GM19468 (cell line): ENCODE data around the gene CEACAM3.
"Not testable (repeated sequence)": the region's sequence is repeated elsewhere in the genome, so short reads cannot be mapped to it uniquely, and the experiment has no call there.

Experiments
- ATAC-seq: cut with Tn5 transposase; IDR thresholded peaks from one replicate; pipeline ENCODE4 v1.9.1; 2021; ENCODE audit warnings: mild to moderate bottlenecking, moderate library complexity, moderate number of reproducible peaks; ENCODE audit not compliant: unreplicated experiment; ENCODE audit errors: extremely low read depth

CEACAM3 gene

GRCh38 chr19:41789053-41789452 lies 7.3 kb upstream of the CEACAM3 start:
- not testable (repeated sequence) for ATAC-seq

GRCh38 chr19:41792513-41793413 lies 3.6 kb upstream of the CEACAM3 start:
- no peak for ATAC-seq

DNA sequence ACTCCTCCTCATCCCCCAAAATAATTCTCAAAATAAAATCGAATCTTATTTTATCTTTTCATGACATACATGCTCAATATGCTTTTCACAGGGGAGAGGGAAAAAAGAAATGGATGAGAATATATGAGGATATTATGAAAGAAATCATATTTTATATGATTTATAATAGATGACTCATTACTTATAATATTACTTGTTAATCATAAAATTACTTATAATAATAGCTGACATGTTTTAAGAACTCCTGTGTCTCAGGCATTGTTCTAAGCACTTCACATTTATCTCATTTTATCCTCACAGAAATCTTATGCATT lies 3.0 kb upstream of the CEACAM3 start:
- ATAC-seq = no peak

GRCh38 chr19:41795031-41795461 lies 1.3 kb upstream of the CEACAM3 start:
- ATAC-seq = no peak

DNA sequence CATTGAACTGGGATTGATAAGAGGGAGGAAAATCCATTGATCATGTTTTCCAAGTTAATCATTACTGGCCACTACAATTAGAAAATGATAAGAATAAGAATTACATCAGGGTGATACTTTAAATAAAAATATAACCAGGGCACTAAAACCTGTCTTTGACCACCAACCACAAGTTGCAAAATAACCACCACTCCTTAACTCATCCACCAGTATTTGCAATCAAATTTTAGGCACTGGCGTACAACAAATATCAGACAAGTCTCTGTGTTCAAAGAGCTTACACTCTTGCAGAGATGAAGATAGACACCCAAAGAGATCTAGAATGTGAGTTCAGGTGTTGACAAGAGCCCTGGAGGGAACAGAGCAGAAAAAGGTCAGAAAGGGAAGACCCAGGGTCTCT lies 514 bp downstream of the CEACAM3 start:
- no peak for ATAC-seq

GRCh38 chr19:41799444-41800000 lies 3.1 kb downstream of the CEACAM3 start:
- ATAC-seq = no peak

DNA sequence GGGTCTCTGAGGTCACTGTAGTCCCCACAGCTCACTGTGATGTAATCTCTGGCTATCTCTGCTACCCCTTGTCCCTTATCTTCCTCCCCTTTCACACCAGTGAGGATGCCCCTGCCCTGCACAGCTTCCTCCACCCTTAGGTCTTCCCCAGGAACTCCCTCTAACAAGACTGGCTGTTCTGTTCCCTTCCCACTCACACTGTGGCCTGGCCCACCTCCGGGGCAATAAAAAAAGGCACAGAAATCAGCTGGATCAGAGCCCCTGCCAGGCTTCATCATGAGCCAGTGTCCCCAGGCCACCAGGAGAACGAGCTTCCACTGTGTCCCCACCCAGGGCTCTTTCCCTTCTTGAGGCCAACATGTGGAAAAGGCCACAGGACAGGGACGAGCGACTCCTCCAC lies 4.6 kb downstream of the CEACAM3 start:
- no peak for ATAC-seq

DNA sequence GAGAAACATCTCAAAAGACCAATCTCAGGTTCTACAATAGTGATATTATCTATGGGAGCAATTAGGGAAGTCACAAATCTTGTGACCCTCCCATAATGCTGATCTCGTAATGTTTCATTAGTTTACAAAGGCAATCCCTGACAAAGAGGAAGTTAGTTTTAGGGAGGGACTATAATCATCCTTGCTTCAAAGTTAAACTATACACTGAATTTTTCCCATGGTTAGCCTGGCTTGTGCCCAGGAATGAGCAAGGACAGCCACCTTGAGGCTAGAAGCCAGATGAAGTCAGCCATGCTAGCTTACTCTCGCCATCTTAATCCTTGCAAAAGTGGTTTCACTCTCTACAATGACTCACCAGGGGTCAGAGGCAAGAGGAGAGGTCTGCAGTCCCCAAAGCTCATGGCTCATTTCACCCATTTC lies 5.4 kb downstream of the CEACAM3 start:
- ATAC-seq = no peak

- no peak for ATAC-seq
These were observed 6.4 kb downstream of the CEACAM3 start for GRCh38 chr19:41802770-41803169.

DNA sequence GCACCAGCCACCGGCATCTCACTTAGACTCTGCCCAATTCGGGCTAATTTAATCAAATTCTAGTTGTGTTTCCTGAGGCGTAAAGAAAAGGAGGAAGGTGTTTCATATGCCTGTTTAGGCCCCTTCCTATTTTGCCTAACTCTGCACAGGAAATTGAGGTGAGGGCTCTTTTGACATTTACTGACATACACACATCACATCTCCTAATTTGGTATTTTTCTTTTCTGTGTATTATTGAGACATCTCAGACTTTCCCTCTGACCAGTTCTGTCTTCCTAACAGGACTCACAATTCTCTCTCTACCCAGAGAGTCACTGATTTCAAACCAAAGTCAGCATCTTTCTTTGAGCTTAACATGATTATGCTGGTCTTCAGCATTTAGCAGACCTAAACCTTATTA lies 7.9 kb downstream of the CEACAM3 start:
- ATAC-seq = no peak

DNA sequence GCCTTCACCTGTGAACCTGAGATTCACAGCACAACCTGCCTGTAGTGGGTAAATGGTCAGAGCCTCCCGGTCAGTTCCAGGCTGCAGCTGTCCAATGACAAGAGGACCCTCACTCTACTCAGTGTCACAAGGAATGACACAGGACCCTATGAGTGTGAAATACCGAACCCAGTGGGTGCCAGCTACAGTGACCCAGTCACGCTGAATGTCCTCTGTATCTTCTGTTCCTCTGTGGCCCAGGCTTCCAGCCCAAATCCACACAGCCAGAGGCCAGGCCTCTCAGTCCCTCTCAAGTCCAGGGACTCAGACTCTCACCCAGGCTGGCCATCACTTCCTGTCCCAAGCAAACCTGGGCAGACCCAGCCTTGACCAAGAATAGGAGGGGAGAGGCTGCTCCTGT lies 10.8 kb downstream of the CEACAM3 start:
- no peak for ATAC-seq

DNA sequence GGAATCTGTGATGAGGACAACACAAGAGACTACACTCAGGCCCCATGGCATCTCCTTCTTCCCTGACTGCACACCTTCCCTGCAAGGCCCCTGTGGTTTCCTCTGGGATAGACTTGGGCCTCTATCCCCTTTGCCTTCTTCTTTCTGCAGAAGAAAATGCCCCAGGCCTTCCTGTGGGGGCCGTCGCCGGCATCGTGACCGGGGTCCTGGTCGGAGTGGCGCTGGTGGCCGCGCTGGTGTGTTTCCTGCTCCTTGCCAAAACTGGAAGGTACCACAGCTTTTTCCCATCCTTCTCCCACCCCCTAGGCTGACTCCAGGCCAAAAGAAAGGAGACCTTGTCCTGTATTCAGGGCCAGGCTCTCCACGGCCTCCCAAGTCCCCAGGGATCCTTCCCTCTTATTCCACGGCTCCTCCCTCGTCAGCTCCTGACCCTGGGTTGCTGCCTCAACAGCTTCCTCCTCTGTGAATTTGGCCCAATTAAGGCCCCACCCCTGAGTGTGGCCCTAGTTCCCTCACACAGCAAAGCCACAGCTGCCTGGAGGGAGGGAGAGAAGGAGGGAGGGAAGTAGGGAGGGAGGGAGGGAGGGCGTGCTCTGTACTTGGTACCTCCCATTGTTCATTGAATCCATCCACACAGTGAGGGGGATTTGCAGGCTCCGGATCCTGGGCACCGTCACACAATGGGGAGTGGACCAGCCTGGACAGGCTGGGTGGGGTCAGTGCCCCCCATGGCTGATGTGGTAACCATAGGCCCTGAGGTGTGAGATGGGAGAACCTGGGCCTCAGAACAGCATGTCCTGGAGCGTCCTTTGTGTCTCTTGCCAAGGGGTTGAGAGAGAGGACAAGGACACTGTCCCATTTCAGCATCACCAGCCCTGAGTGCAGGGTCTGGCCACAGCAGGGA lies 12.5 kb downstream of the CEACAM3 start:
- no peak for ATAC-seq

GRCh38 chr19:41810301-41810700 lies 13.9 kb downstream of the CEACAM3 start:
- no peak for ATAC-seq

DNA sequence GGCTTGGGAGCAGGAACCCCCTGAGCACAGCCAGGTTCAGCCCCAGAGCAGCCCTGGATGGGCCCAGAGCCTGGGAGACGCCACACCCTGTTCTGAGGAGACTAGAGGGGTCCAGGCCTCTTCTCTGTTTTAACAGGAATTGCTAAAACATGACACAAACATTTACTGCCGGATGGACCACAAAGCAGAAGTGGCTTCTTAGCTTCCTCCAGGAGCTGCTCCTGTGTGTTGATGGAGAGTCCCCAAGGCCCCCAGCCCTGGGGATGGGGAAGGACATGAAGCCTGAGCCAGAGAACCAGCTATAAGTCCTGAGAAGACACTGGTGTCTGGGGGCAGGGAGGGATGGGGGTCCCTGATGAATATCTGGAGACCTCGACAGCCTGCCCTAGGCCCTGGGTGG lies 14.6 kb downstream of the CEACAM3 start:
- ATAC-seq = no peak

DNA sequence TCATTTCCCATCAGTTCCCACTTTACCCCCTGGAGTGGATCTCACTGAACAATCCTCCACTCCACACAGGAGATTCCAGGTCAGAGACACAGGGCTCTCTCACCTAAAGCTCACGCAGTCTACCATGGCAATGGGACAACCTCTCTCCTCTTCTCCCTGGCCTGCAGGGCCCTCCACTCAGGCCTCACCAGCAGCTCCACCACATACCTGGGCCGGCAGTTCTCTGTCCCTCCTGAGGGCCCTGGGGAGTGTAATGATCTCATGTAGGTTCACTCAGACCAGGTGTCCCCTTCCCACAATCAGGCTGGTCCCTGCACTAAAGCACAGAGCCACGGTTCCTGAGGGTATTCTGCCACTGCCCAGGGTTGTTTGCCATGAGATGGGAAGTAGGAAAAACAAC lies 15.6 kb downstream of the CEACAM3 start:
- ATAC-seq = no peak

GRCh38 chr19:41813911-41814310 lies 17.5 kb downstream of the CEACAM3 start:
- no peak for ATAC-seq

- no peak for ATAC-seq
These were observed 18.9 kb downstream of the CEACAM3 start for GRCh38 chr19:41815301-41815700.

DNA sequence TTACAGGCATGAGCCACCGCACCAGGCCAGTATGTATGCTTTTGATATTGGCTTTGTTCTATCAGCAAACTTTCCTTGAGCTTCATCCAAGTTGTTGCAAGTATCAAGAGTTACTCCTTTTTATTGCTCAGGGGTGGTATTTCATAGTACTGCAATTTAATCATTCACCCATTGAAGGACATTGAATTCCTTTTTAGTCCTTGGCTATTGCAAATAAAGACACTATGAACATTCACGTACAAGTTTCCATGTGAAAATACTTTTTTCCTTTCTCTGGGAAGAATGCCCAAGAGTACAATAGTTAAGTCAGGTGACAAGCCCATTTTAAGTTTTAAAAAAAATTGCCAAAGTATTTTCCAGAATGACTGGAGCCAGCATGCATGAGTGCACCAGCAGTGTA lies 20.4 kb downstream of the CEACAM3 start:
- no peak for ATAC-seq

DNA sequence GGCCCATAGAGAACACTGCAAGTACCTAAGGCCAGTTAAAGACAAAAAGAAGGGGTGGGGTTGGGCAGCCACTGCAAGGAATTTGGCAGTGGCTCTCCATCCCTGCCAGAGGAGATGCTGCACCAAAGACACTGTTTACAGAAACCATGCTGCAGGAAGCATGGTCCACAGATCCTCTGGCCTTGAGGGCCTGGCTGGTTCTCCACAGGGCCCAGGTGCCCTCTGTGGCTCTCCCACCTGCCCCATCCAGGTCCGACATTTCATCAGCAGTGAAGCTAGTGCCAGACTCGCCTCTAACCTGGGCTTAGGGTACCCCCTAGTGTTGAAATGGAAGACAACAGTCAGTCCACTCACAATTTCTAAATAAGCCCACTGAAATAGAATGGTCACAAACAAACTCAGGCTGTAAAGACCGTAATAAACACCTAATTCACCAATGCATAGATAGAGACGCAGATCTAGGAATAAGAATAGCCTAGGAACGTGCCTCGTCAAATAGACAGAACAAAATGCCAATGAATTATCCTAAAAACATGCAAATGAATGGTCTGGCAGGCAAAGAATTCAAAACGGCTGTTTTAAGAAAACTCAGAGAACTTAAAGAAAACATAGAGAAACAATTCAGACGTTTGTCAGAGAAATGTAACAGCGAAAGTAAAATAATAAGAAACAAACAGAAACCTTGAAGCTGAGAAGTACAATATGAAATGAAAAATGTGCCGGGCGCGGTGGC lies 24.8 kb downstream of the CEACAM3 start:
- no peak for ATAC-seq

GRCh38 chr19:41837981-41838708 lies 41.8 kb downstream of the CEACAM3 start:
- no peak for ATAC-seq
